Measurements from ENCODE around the gene NCOA7. TPM values are rescaled to one million over a fixed set of nuclear protein-coding genes. Genes with fewer than 3 reads are reported as not detected.
"Not testable (repeated sequence)": the region's sequence is repeated elsewhere in the genome, so short reads cannot be mapped to it uniquely, and the experiment has no call there.

The NCOA7 gene
- total RNA-seq, 2 donors from 2014 or later = 26.5 to 30.0 TPM

DNA sequence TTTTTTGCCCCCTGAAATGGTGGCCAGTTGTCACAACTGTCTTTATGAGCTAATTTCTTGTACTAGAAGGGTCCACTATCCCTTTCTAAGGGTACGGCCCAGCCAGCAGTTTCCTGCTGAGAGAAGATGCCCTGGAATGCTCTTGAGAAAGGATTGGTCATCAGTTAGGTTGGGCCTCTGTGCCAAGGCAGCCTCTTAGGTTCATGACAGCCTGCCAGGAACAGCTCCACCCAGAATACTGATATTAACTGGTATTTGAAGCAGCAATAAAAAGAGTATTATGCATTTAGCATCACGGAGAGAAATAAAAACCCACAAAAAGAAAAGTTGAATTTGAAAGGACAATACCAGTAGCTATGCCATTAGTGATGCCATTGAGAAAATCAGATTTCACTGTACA is 156.9 kb downstream of the NCOA7 start:
- no peak for ATAC-seq
- intact Hi-C loops (cut with DNase I) = no loop called here

DNA sequence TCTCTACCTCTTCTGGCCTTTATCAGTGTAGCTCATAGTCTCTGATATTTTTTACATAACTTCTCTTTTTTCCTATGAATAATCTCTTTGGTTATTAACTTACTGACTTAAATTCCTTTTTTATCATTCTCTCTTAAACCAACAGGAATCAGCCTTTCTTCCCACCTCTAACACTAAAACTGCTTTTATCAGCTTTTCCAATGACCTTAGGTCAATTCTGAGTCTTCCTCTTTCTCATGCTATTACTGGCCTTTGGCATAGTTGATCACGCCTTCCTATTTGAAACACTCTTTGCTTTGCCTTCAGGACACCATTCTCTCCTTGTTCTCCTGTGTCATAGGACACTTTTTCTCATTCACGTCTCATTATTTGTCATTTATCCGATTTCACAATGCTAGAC is 157.7 kb downstream of the NCOA7 start:
- Histone ChIP-seq H3K4me1 (peaks cover 32% of the 10 kb centered on the region), H3K4me3 (no peak overlapping the region), H3K36me3 (replicated peaks in 1 of 2; ENCODE audit: insufficient read depth in 1 of 2, low read depth in 2 of 2) (no peaks in the 10 kb centered on the region), H3K27me3 (no peaks in the 10 kb centered on the region), H3K9me3 (no peaks in the 10 kb centered on the region), H3K27ac (no peak overlapping the region)
- ATAC-seq (no peak), DNase-seq (no peak)
- 85 to 91% methylated on average over 3 of the region's 3 CpGs for WGBS, 2 donors
- intact Hi-C loops (cut with DNase I) = no loop called here
- TF ChIP-seq POLR2A (IDR thresholded peaks at IDR 0.05) = no peak
- TF ChIP-seq CTCF (IDR thresholded peaks at IDR 0.05) = no peak

More for the DNA sequence above, 156.9 kb downstream of the NCOA7 start:
- no peaks in the 10 kb centered on the region for H3K36me3 ChIP-seq (replicated peaks in 1 of 2; ENCODE audit: insufficient read depth in 1 of 2, low read depth in 2 of 2)
- H3K4me1 ChIP-seq = peaks cover 41% of the 10 kb centered on the region
- H3K27me3 ChIP-seq = no peaks in the 10 kb centered on the region
- no peaks in the 10 kb centered on the region for H3K9me3 ChIP-seq
- H3K27ac ChIP-seq = no peak overlapping the region
- H3K4me3 ChIP-seq = no peak overlapping the region
- TF ChIP-seq POLR2A (IDR thresholded peaks at IDR 0.05) (no peak), CTCF (IDR thresholded peaks at IDR 0.05) (no peak)
- 80 to 91% methylated on average over 2 of the region's 2 CpGs for WGBS, 2 donors
- DNase-seq = no peak

- intact Hi-C loops (cut with DNase I) = no loop called here
- TF ChIP-seq POLR2A (IDR thresholded peaks at IDR 0.05) = no peak
- no peak for TF ChIP-seq CTCF (IDR thresholded peaks at IDR 0.05)
Measured at GRCh38 chr6:125949069-125949468, 158.3 kb downstream of the NCOA7 start.

DNA sequence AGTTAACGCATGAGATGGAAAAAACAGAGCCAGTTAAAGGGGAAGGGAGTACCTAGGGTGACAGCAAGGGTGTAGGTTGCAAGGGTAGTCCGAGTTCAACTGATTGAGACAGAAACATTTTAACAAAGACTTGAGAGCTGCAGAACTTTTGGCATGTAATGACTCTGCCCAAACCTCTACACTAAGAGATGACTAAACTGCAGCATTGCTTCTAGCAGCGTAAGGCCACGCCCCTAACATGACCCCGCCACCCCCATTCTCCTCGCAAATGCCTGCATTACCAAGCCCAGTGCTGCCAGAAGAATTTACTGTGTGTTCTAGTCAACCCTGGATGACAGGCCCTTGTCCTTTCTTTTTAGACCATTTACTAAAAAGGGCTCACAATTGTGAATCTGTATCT is 159.5 kb downstream of the NCOA7 start:
- no peak overlapping the region for H3K27ac ChIP-seq
- DNase-seq = no peak
- H3K4me3 ChIP-seq = no peak overlapping the region
- ATAC-seq = no peak
- TF ChIP-seq POLR2A (IDR thresholded peaks at IDR 0.05) (no peak), CTCF (IDR thresholded peaks at IDR 0.05) (no peak)
- intact Hi-C loops (cut with DNase I) = loop anchor here (10.0 kb wide), 1 partner anchor 45 kb away; no protein-coding TSS in a partner anchor
- no peaks in the 10 kb centered on the region for H3K36me3 ChIP-seq (replicated peaks in 1 of 2; ENCODE audit: insufficient read depth in 1 of 2, low read depth in 2 of 2)
- H3K9me3 ChIP-seq = no peaks in the 10 kb centered on the region
- H3K27me3 ChIP-seq = no peaks in the 10 kb centered on the region
- 84% methylated on average over 6 of the region's 6 CpGs for WGBS, 2 donors
- H3K4me1 ChIP-seq = peaks cover 14% of the 10 kb centered on the region

More at GRCh38 chr6:125949069-125949468, 158.3 kb downstream of the NCOA7 start:
- 80 to 86% methylated on average over 2 of the region's 2 CpGs for WGBS, 2 donors
- H3K9me3 ChIP-seq = no peaks in the 10 kb centered on the region
- H3K4me1 ChIP-seq = peaks cover 26% of the 10 kb centered on the region
- H3K27me3 ChIP-seq = no peaks in the 10 kb centered on the region
- DNase-seq (no peak), ATAC-seq (no peak)
- no peak overlapping the region for H3K27ac ChIP-seq
- no peaks in the 10 kb centered on the region for H3K36me3 ChIP-seq (replicated peaks in 1 of 2; ENCODE audit: insufficient read depth in 1 of 2, low read depth in 2 of 2)
- no peak overlapping the region for H3K4me3 ChIP-seq

DNA sequence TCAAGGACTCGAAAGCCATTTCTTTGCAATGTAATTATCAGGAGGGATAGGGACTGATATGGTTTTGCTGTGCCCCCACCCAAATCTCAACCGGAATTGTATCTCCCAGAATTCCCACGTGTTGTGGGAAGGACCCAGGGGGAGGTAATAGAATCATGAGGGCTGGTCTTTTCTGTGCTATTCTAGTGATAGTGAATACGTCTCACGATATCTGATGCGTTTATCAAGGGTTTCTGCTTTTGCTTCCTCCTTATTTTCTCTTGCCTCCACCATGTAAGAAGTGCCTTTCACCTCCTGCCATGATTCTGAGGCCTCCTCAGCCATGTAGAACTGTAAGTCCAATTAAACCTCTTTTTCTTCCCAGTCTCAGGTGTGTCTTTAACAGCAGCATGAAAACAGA is 160.0 kb downstream of the NCOA7 start:
- not testable (repeated sequence) for ATAC-seq; H3K9me3 ChIP-seq; DNase-seq; H3K27ac ChIP-seq; H3K4me3 ChIP-seq; H3K4me1 ChIP-seq; H3K36me3 ChIP-seq (replicated peaks in 1 of 2; ENCODE audit: insufficient read depth in 1 of 2, low read depth in 2 of 2); H3K27me3 ChIP-seq
- intact Hi-C loops (cut with DNase I) = loop anchor here (10.0 kb wide), 1 partner anchor 46 kb away; no protein-coding TSS in a partner anchor
- 69 to 73% methylated on average over 6 of the region's 6 CpGs for WGBS, 2 donors
